Breast epithelium (tissue), 3 donors: ENCODE data around the gene SEMA3C.

Source experiments
- CTCF ChIP-seq, 3 donors: fragments of 450-650 bp; IDR thresholded peaks; one replicate each; pipeline ENCODE4 v1.5.1; 2016 to 2017; ENCODE audit warnings: antibody characterized with exemption in 3 of 3, mild to moderate bottlenecking in 3 of 3, moderate library complexity in 3 of 3
- POLR2A ChIP-seq: fragments of 450-650 bp; IDR thresholded peaks from one replicate; pipeline ENCODE4 v1.6.1; 2016; ENCODE audit warnings: antibody characterized with exemption, mild to moderate bottlenecking, moderate library complexity

GRCh38 chr7:80949449-80949848, 30.6 kb upstream of the SEMA3C start:
- TF ChIP-seq CTCF (IDR thresholded peaks at IDR 0.05) (no peak), POLR2A (no peak)
